HL-60 (cell line): ENCODE measurements around the gene GIGYF1.

Experiments used
- CTCF ChIP-seq: IDR thresholded peaks from one replicate; pipeline ENCODE4 v1.5.1; 2011; ENCODE audit warnings: low read length, control low read depth, inconsistent platforms; ENCODE audit not compliant: insufficient read depth
- POLR2AphosphoS5 ChIP-seq: IDR thresholded peaks from 2 replicates; pipeline ENCODE4 v1.6.1; 2012; ENCODE audit warnings: low read depth
- SPI1 ChIP-seq: IDR thresholded peaks from 2 replicates; pipeline ENCODE4 v1.6.1; 2012; ENCODE audit warnings: low read depth, mild to moderate bottlenecking, borderline replicate concordance

DNA sequence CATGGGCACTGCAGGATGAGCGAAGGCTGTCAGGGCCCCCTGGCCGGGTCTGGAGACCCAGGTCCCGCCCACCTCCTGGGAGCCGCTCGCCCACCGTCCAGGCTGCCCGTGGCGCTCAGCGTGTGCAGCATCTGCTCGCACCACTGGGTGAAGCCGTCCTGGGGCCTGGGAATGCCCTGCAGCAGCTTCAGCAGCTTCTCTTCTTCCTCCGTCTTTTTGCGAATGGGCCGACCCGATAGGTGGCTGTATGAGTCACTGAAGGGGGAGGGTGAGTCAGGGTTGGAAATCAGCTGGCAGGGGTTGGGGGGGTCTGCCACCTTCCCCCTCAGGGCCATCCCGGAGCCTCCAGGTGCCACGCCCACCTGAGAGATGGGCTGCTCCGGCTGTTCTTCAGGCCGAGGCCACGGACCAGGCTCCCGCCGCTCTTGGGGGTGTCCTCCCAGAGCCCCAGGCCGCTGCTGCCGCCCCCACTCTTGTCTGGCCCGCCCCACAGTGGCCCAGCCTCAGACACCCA, 11.8 kb downstream of the GIGYF1 start:
- TF ChIP-seq CTCF: no peak
- no peak for TF ChIP-seq SPI1
- no peak for TF ChIP-seq POLR2AphosphoS5
